Activated B cell treated with CpG ODN at 0.5 μM for 24 hours (primary cell): ENCODE data around the gene RIN3. TPM values are rescaled to one million over a fixed set of nuclear protein-coding genes. Genes with fewer than 3 reads are reported as not detected.

Source experiments
- ATAC-seq: fragments of 200-7000 bp; cut with Tn5 transposase; one replicate; pipeline ENCODE4 v1.10.0; 2021; ENCODE audit warnings: low read depth, mild to moderate bottlenecking, moderate library complexity
- CTCF ChIA-PET: fragments of 350-600 bp; sonication (Branson Sonifier 250); formaldehyde crosslinking; loops from one replicate; lab custom pipeline; 2021; ENCODE audit warnings: antibody characterized with exemption; lab: Charles Lee
- POLR2A ChIA-PET: fragments of 350-600 bp; sonication (Branson Sonifier 250); formaldehyde crosslinking; loops from one replicate; lab custom pipeline; 2021; ENCODE audit warnings: antibody characterized with exemption; lab: Charles Lee
- DNase-seq: peaks from one replicate; pipeline ENCODE4 v3.0.0; 2022
- H3K27ac Mint-ChIP-seq: one replicate; pipeline ENCODE4 v1.8.0; 2020; ENCODE audit warnings: mixed read lengths
- H3K27me3 Mint-ChIP-seq: one replicate; pipeline ENCODE4 v1.8.0; 2021; ENCODE audit warnings: mixed read lengths
- H3K36me3 Mint-ChIP-seq: one replicate; pipeline ENCODE4 v1.8.0; 2021; ENCODE audit warnings: low read depth, mixed read lengths
- H3K4me1 Mint-ChIP-seq: one replicate; pipeline ENCODE4 v1.8.0; 2021; ENCODE audit warnings: mixed read lengths
- H3K4me3 Mint-ChIP-seq: one replicate; pipeline ENCODE4 v1.8.0; 2020; ENCODE audit warnings: mild to moderate bottlenecking, mixed read lengths
- H3K9me3 Mint-ChIP-seq: one replicate; pipeline ENCODE4 v1.8.0; 2020; ENCODE audit warnings: mixed read lengths
- CTCF ChIP-seq: fragments of 200-600 bp; IDR thresholded peaks from one replicate; pipeline ENCODE4 v1.8.0; 2022; ENCODE audit warnings: antibody characterized with exemption, mild to moderate bottlenecking
- intact Hi-C: fragments of 100-400 bp; cut with micrococcal nuclease; formaldehyde crosslinking; loops from one replicate; pipeline ENCODE4 v1.15.1; 2024
- total RNA-seq: library from RNA; stranded (reverse); gene quantifications from 2 replicates; pipeline ENCODE4 v1.2.3, GENCODE V29; 2022

The RIN3 gene
- total RNA-seq, 1 donor from 2014 or later: 62.6 TPM

- TF ChIP-seq CTCF: no peak
- no peaks in the 10 kb centered on the region for H3K9me3 Mint-ChIP-seq
- DNase-seq: no peak
- ChIA-PET CTCF (no interaction called here), POLR2A (interaction anchor here (0.7 kb wide), 1 partner anchor 36 kb away, joined by 3 read pairs; no protein-coding TSS in a partner anchor)
- H3K4me1 Mint-ChIP-seq: peaks cover 56% of the 10 kb centered on the region
- no peak overlapping the region for H3K27ac Mint-ChIP-seq
- H3K4me3 Mint-ChIP-seq: no peak overlapping the region
- intact Hi-C loops: no loop called here
- no peaks in the 10 kb centered on the region for H3K36me3 Mint-ChIP-seq
- no peaks in the 10 kb centered on the region for H3K27me3 Mint-ChIP-seq
- no peak for ATAC-seq
Observed at GRCh38 chr14:92539419-92539818, 25.8 kb downstream of the RIN3 start.

GRCh38 chr14:92539875-92540274 is 26.3 kb downstream of the RIN3 start:
- peaks cover 52% of the 10 kb centered on the region for H3K4me1 Mint-ChIP-seq
- H3K27ac Mint-ChIP-seq: no peak overlapping the region
- H3K4me3 Mint-ChIP-seq: no peak overlapping the region
- intact Hi-C loops: no loop called here
- no peaks in the 10 kb centered on the region for H3K36me3 Mint-ChIP-seq
- CTCF ChIA-PET: no interaction called here
- DNase-seq (no peak), ATAC-seq (peak; percentile 25)
- TF ChIP-seq CTCF: no peak
- POLR2A ChIA-PET: no interaction called here
- no peaks in the 10 kb centered on the region for H3K27me3 Mint-ChIP-seq
- no peaks in the 10 kb centered on the region for H3K9me3 Mint-ChIP-seq

- intact Hi-C loops: no loop called here
- DNase-seq: no peak
- POLR2A ChIA-PET: no interaction called here
- CTCF ChIA-PET: no interaction called here
- Mint-ChIP-seq H3K36me3 (no peaks in the 10 kb centered on the region), H3K4me3 (no peak overlapping the region), H3K9me3 (no peaks in the 10 kb centered on the region), H3K27me3 (no peaks in the 10 kb centered on the region), H3K27ac (no peak overlapping the region), H3K4me1 (peaks cover 45% of the 10 kb centered on the region)
- TF ChIP-seq CTCF: no peak
- ATAC-seq: no peak
Observed at GRCh38 chr14:92540472-92541048, 27.0 kb downstream of the RIN3 start.

- ChIA-PET POLR2A (interaction anchor here (0.6 to 0.7 kb wide), 2 partner anchors 87 to 421 kb away, joined by 5 to 6 read pairs; no protein-coding TSS in a partner anchor), CTCF (no interaction called here)
- Mint-ChIP-seq H3K4me3 (no peak overlapping the region), H3K27me3 (no peaks in the 10 kb centered on the region), H3K36me3 (no peaks in the 10 kb centered on the region), H3K9me3 (no peaks in the 10 kb centered on the region), H3K27ac (no peak overlapping the region), H3K4me1 (peaks cover 37% of the 10 kb centered on the region)
- ATAC-seq: no peak
- TF ChIP-seq CTCF: no peak
- intact Hi-C loops: no loop called here
- no peak for DNase-seq
Observed at GRCh38 chr14:92542766-92543554, 29.4 kb downstream of the RIN3 start.

- ATAC-seq (no peak), DNase-seq (no peak)
- ChIA-PET CTCF (no interaction called here), POLR2A (interaction anchor here (0.7 to 1.2 kb wide), 2 partner anchors 24 to 31 kb away, joined by 3 to 20 read pairs; partner anchors contain the start of gene RIN3)
- no peaks in the 10 kb centered on the region for H3K36me3 Mint-ChIP-seq
- no peaks in the 10 kb centered on the region for H3K27me3 Mint-ChIP-seq
- H3K4me3 Mint-ChIP-seq: no peak overlapping the region
- H3K9me3 Mint-ChIP-seq: no peaks in the 10 kb centered on the region
- H3K27ac Mint-ChIP-seq: no peak overlapping the region
- intact Hi-C loops: no loop called here
- TF ChIP-seq CTCF: no peak
- H3K4me1 Mint-ChIP-seq: peaks cover 26% of the 10 kb centered on the region
Observed at GRCh38 chr14:92544051-92544720, 30.6 kb downstream of the RIN3 start.
